ENCODE data around the gene HSPA1L. TPM values are rescaled to one million over a fixed set of nuclear protein-coding genes. Genes with fewer than 3 reads are reported as not detected.

Gene HSPA1L
- total RNA-seq, 1 donor from 2014 or later, result 0.98 TPM

DNA sequence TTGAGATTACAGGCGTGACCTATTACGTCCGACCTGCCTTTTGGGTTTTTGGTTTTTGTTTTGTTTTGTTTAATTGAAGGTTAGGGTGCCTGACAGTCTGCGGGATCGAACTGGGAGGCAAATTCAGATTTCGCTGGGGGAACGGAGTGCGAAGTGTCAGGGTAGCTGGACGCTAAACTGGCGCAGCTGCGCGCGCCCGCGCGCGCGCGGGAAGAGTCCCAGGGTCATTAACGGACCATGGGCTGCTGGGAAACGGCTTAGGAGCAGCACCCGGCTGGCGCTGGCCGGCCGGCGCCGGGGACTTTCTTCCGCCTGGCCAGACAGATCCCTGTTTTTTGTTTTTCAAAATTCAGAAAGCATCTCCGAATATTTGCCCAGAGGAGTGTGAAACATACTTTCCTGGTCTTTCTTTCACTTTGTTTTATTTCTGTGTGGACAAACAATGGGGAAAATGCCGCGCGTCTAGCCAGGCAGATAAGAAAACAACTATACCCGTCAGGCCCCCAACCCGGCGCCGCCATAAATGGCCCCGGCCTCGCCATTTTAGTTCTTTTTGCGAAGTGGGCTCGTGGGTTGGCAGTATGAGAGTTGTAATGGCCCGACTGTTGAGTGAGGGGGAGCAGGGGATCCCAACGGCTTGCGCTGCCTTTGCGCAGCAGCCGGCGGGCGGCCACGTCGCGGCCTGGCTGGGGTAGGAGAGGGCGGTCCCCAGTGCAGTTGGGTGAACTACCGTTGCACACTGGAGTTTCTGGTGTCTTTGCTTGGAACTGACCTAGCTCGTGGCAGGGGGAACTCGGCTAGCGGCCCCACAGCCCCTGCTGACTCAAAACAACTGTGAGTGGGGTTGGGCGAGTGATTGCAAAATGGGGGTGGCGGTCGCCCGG lies 19.5 kb upstream of the HSPA1L start:
- peaks cover 69% of the 10 kb centered on the region for H3K4me1 ChIP-seq
- TF ChIP-seq, protein P1, sequence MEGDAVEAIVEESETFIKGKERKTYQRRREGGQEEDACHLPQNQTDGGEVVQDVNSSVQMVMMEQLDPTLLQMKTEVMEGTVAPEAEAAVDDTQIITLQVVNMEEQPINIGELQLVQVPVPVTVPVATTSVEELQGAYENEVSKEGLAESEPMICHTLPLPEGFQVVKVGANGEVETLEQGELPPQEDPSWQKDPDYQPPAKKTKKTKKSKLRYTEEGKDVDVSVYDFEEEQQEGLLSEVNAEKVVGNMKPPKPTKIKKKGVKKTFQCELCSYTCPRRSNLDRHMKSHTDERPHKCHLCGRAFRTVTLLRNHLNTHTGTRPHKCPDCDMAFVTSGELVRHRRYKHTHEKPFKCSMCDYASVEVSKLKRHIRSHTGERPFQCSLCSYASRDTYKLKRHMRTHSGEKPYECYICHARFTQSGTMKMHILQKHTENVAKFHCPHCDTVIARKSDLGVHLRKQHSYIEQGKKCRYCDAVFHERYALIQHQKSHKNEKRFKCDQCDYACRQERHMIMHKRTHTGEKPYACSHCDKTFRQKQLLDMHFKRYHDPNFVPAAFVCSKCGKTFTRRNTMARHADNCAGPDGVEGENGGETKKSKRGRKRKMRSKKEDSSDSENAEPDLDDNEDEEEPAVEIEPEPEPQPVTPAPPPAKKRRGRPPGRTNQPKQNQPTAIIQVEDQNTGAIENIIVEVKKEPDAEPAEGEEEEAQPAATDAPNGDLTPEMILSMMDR (IDR thresholded peaks at IDR 0.05), result no peak
- TF ChIP-seq POLR2AphosphoS5 (IDR thresholded peaks at IDR 0.05; ENCODE audit: insufficient read depth in 1 of 2, low read depth in 1 of 2) (peak; percentile 88 to 94), POLR2A (IDR thresholded peaks at IDR 0.05) (peak in 1 of 2 donors; percentile 38)
- intact Hi-C loops (cut with DNase I), result loop anchor here (5.0 kb wide), 2 partner anchors 107 to 152 kb away; partner anchors contain the start of genes DDAH2 and LY6G5C
- no peaks in the 10 kb centered on the region for H3K27me3 ChIP-seq
- peak overlapping the region; percentile 94 for H3K27ac ChIP-seq
- peak overlapping the region; percentile 78 to 85 for H3K4me3 ChIP-seq
- no peaks in the 10 kb centered on the region for H3K9me3 ChIP-seq
- H3K36me3 ChIP-seq, result peaks cover 2 to 30% of the 10 kb centered on the region in 2 donors
- peak in 1 of 2 donors; percentile 93 for DNase-seq (ENCODE audit: extremely low spot score in 2 of 2)

DNA sequence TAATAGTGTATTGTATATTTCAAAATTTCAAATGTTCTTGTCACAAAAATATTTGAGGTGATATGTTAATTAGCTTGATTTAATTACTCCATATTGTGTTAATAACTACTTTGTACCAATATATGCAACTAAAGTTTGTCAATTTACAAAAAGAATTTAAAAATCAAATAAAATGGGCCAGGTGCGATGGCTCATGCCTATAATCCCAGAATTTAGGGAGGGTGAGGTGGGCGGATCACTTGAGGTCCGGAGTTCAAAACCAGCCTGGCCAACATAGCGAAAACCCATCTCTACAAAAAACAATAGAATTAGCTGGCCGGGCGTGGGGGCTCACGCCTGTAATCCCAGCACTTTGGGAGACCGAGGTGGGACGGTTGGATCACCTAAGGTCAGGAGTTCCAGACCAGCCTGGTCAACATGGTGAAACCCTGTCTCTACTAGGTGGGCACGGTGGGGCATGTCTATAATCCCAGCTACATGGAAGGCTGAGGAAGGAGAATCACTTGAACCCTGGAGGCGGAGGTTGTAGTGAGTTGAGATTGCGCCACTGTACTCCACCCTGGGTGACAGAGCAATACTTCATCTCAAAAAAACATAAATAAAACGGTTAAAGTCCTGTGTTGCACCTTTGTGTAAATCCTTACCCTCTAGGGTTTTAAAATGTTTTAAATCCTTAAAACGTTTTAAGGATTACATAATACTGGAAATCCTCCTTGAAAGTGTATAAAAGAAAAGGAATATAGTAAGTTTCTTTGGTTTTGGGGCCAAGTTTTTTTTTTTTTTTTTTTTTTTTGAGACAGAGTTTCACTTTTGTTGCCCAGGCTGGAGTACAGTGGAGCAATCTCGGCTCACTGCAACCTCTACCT lies 16.5 kb upstream of the HSPA1L start:
- peak in 1 of 2 donors; percentile 15 for TF ChIP-seq POLR2AphosphoS5 (IDR thresholded peaks at IDR 0.05; ENCODE audit: insufficient read depth in 1 of 2, low read depth in 1 of 2)
- TF ChIP-seq, protein P1 (IDR thresholded peaks at IDR 0.05), result no peak
- Histone ChIP-seq H3K27ac (peak overlapping the region; percentile 94), H3K36me3 (peaks cover 0 to 5% of the 10 kb centered on the region in 2 donors), H3K4me1 (peaks cover 44% of the 10 kb centered on the region), H3K9me3 (no peaks in the 10 kb centered on the region), H3K4me3 (peak overlapping the region; percentile 51 to 74), H3K27me3 (no peaks in the 10 kb centered on the region)
- DNase-seq (ENCODE audit: extremely low spot score in 2 of 2), result no peak
- intact Hi-C loops (cut with DNase I), result loop anchor here (5.0 kb wide), 2 partner anchors 104 to 149 kb away; partner anchors contain the start of genes DDAH2 and LY6G5C

DNA sequence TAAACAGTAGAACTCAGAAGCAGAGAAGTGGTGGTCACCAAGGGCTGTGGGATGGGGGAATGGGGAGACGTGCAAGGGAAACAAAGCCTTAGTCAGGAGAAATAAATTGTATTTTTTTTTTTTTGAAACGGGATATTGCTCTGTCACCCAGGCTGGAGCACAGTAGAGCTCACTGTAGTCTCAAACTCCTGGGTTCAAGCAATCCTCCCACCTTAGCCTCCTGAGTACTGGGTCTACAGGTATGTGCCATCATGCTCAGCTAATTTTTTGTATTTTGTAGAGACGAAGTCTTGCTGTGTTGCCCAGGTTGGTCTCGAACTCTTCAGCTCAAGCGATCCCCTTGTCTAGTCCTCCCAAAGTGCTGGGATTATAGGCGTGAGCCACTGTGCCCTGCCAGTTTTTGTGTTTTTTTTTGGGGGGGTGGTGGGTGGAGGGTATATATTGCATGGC lies 15.8 kb upstream of the HSPA1L start:
- H3K27me3 ChIP-seq, result no peaks in the 10 kb centered on the region
- peaks cover 44% of the 10 kb centered on the region for H3K4me1 ChIP-seq
- no peaks in the 10 kb centered on the region for H3K9me3 ChIP-seq
- H3K36me3 ChIP-seq, result peaks cover 0 to 5% of the 10 kb centered on the region in 2 donors
- H3K4me3 ChIP-seq, result peak overlapping the region; percentile 51 to 74
- no peak for DNase-seq (ENCODE audit: extremely low spot score in 2 of 2)
- intact Hi-C loops (cut with DNase I), result loop anchor here (5.0 kb wide), 2 partner anchors 104 to 149 kb away; partner anchors contain the start of genes DDAH2 and LY6G5C
- peak overlapping the region; percentile 94 for H3K27ac ChIP-seq
- TF ChIP-seq POLR2AphosphoS5 (IDR thresholded peaks at IDR 0.05; ENCODE audit: insufficient read depth in 1 of 2, low read depth in 1 of 2) (no peak), POLR2A (IDR thresholded peaks at IDR 0.05) (no peak)
- TF ChIP-seq, protein P1 (IDR thresholded peaks at IDR 0.05), result no peak

DNA sequence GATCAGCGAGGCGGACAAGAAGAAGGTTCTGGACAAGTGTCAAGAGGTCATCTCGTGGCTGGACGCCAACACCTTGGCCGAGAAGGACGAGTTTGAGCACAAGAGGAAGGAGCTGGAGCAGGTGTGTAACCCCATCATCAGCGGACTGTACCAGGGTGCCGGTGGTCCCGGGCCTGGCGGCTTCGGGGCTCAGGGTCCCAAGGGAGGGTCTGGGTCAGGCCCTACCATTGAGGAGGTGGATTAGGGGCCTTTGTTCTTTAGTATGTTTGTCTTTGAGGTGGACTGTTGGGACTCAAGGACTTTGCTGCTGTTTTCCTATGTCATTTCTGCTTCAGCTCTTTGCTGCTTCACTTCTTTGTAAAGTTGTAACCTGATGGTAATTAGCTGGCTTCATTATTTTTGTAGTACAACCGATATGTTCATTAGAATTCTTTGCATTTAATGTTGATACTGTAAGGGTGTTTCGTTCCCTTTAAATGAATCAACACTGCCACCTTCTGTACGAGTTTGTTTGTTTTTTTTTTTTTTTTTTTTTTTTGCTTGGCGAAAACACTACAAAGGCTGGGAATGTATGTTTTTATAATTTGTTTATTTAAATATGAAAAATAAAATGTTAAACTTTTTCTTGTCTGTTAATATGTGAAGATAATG lies 14.7 kb upstream of the HSPA1L start:
- TF ChIP-seq POLR2A (IDR thresholded peaks at IDR 0.05) (no peak), POLR2AphosphoS5 (IDR thresholded peaks at IDR 0.05; ENCODE audit: insufficient read depth in 1 of 2, low read depth in 1 of 2) (peak; percentile 88 to 98)
- TF ChIP-seq, protein P1 (IDR thresholded peaks at IDR 0.05), result peak in 1 of 3 experiments; percentile 58
- Histone ChIP-seq H3K9me3 (no peaks in the 10 kb centered on the region), H3K27me3 (no peaks in the 10 kb centered on the region), H3K36me3 (peaks cover 0 to 5% of the 10 kb centered on the region in 2 donors), H3K27ac (peak overlapping the region; percentile 94), H3K4me3 (peak overlapping the region; percentile 51 to 74), H3K4me1 (peaks cover 47% of the 10 kb centered on the region)
- no peak for DNase-seq (ENCODE audit: extremely low spot score in 2 of 2)
- intact Hi-C loops (cut with DNase I), result loop anchor here (5.0 kb wide), 2 partner anchors 102 to 147 kb away; partner anchors contain the start of genes DDAH2 and LY6G5C
